Small intestine (tissue), 7 donors: ENCODE results near the gene PMPCA. TPM values are rescaled to one million over a fixed set of nuclear protein-coding genes. Genes with fewer than 3 reads are reported as not detected.

Experiments used
- DNase-seq, 2 donors: peaks; one replicate each; pipeline versions ENCODE4 v3.0.0 to v3.0.0-alpha.2; 2013
- FAIRE-seq: peaks from 2 replicates; lab custom pipeline; 2012; peaks lifted over from hg19 to GRCh38; lab: Jason Lieb, UNC
- H3K27ac ChIP-seq, 3 donors: one replicate each; pipeline ENCODE4 v1.5.1; 2013; ENCODE audit warnings: low read length in 2 of 3, mild to moderate bottlenecking in 2 of 3, control low read depth in 1 of 3, inconsistent platforms in 1 of 3, low read depth in 1 of 3, moderate library complexity in 1 of 3
- H3K27me3 ChIP-seq, 3 donors: one replicate each; pipeline ENCODE4 v1.6.1; 2013; ENCODE audit warnings: low read length in 3 of 3, inconsistent platforms in 1 of 3; ENCODE audit not compliant: control insufficient read depth in 3 of 3, insufficient read depth in 3 of 3
- H3K36me3 ChIP-seq, 3 donors: one replicate each; pipeline ENCODE4 v1.6.1; 2013; ENCODE audit warnings: low read length in 3 of 3, inconsistent platforms in 1 of 3, low read depth in 1 of 3, mild to moderate bottlenecking in 1 of 3, moderate library complexity in 1 of 3; ENCODE audit not compliant: control insufficient read depth in 3 of 3, insufficient read depth in 2 of 3
- H3K4me1 ChIP-seq, 3 donors: one replicate each; pipeline ENCODE4 v1.6.1; 2013; ENCODE audit warnings: low read length in 2 of 3, inconsistent platforms in 1 of 3, low read depth in 1 of 3, mild to moderate bottlenecking in 1 of 3, moderate library complexity in 1 of 3; ENCODE audit not compliant: control insufficient read depth in 3 of 3, insufficient read depth in 2 of 3
- H3K4me3 ChIP-seq, 3 donors: one replicate each; pipeline ENCODE4 v1.5.1; 2013; ENCODE audit warnings: low read length in 3 of 3, control low read depth in 1 of 3, inconsistent platforms in 1 of 3, low read depth in 1 of 3, mild to moderate bottlenecking in 1 of 3, moderate library complexity in 1 of 3
- H3K9me3 ChIP-seq, 2 donors: one replicate each; pipeline ENCODE4 v1.6.1; 2013; ENCODE audit warnings: low read depth in 1 of 2, low read length in 1 of 2; ENCODE audit not compliant: control insufficient read depth in 2 of 2, insufficient read depth in 1 of 2
- WGBS, 3 donors: extraction: QIAGEN DNeasy Blood & Tissue Kit; methylation state at CpG; one replicate each; pipeline ENCODE4 v1.1.7; 2013; 5-methylcytosine and 5-hydroxymethylcytosine counted together
- polyA plus RNA-seq, 4 donors: library from polyadenylated mRNA; stranded (reverse) in 3 of 4; unstranded in 1 of 4; fragments of 200-250 nt in 3 of 4; fragments of 120-200 nt in 1 of 4; gene quantifications; one replicate each; pipeline versions ENCODE4 v1.2.1 to v1.2.3, GENCODE V29; 2013
- donor health status: healthy with polysubstance abuse.
- donor health status: control.
- donor health status: control.
- donor health status: Bipolar disorder and iron deficiency.
- donor health status: healthy.

The PMPCA gene
- polyA plus RNA-seq, 4 donors: 34.7 to 64.9 (median 48.9) TPM

- FAIRE-seq (no peak), DNase-seq (no peak)
- H3K27me3 ChIP-seq: no peaks in the 10 kb centered on the region
- no peak overlapping the region for H3K4me3 ChIP-seq
- no peak overlapping the region for H3K27ac ChIP-seq
- H3K36me3 ChIP-seq: peaks cover 0 to 78% (median 14%) of the 10 kb centered on the region in 3 donors
- no peaks in the 10 kb centered on the region for H3K9me3 ChIP-seq
- 86 to 96% (median 89%) methylated on average over 20 to 21 of the region's 21 CpGs for WGBS, 3 donors
- no peaks in the 10 kb centered on the region for H3K4me1 ChIP-seq
These were observed 18.7 kb downstream of the PMPCA start for GRCh38 chr9:136429075-136429628.

DNA sequence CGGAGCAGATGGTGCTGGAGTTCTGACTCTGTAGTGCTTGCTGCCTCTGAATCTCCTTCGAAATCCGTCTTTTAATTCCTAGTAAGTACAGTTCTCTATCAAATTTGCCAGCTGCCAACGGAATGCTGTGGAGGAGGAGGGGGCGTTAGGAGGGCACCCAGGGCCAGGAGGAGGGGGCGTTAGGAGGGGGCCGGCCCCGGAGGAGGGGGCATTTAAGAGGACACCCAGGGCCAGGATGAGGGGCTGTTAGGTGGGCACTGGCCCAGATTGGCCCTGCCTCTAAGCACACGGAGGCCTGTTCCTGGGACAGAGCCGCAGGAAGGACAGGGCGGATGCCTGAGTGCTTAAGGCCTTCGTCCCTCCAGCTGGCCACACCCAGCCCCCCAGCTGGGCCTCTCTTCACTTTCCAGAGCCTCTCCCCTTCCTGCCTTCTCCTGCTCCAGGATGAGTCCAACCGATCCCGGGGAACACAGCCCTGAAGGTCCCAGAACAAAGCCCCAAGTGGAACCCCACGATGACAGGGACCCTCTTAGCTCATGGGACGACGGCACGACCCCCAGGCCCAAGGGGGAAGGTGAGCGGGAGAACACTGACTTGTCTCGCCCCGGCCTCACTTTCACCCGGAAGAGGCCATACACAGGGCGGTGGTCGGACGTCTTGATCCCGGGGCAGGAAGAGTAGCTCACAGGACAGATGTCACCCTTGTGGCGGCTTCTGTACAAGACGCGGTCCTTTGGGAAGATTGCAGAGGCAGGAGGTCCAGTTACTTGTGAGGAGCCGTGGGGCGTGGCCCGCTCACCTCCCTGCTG is 19.4 kb downstream of the PMPCA start:
- Histone ChIP-seq H3K4me1 (no peaks in the 10 kb centered on the region), H3K9me3 (no peaks in the 10 kb centered on the region), H3K27ac (no peak overlapping the region), H3K36me3 (peaks cover 0 to 77% (median 10%) of the 10 kb centered on the region in 3 donors), H3K4me3 (no peak overlapping the region), H3K27me3 (no peaks in the 10 kb centered on the region)
- no peak for FAIRE-seq
- 82 to 90% (median 83%) methylated on average over 28 to 32 of the region's 32 CpGs for WGBS, 3 donors
- DNase-seq: no peak

DNA sequence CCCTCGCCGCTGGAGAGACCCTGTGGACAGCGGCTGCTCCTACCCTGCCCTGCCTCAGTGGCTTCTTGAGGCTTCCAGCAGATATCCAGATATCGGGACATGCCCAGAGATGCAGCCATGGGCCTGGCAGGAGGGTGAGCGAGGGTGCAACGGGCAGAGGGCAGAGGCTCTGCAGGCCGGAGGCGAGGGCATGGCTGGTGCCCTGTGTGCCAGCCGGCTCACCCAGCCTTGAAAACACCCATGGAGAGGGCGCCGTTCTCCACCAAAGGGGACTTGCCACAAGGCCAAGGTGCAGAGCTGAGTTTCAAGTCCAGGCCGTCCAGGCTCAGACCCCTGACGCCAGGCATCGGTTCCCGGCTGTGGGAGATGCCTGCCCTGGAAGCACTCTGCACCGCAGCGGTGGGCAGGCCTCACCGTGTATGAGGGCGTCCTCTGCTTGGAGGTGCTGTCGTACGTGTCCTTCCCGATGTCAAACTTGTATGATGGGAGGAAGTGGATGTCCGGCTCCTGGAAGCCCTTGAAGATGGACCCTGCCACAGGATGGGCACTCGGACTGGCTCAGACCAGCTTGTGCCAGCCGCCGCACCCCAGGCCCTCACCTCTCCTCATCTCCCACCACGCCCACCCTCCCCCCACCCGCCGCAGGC is 20.3 kb downstream of the PMPCA start:
- no peaks in the 10 kb centered on the region for H3K27me3 ChIP-seq
- DNase-seq (no peak), FAIRE-seq (no peak)
- 91 to 94% (median 94%) methylated on average over 23 to 29 of the region's 29 CpGs for WGBS, 3 donors
- H3K9me3 ChIP-seq: no peaks in the 10 kb centered on the region
- H3K36me3 ChIP-seq: peaks cover 0 to 78% (median 9%) of the 10 kb centered on the region in 3 donors
- H3K4me3 ChIP-seq: no peak overlapping the region
- H3K4me1 ChIP-seq: no peaks in the 10 kb centered on the region
- no peak overlapping the region for H3K27ac ChIP-seq

DNA sequence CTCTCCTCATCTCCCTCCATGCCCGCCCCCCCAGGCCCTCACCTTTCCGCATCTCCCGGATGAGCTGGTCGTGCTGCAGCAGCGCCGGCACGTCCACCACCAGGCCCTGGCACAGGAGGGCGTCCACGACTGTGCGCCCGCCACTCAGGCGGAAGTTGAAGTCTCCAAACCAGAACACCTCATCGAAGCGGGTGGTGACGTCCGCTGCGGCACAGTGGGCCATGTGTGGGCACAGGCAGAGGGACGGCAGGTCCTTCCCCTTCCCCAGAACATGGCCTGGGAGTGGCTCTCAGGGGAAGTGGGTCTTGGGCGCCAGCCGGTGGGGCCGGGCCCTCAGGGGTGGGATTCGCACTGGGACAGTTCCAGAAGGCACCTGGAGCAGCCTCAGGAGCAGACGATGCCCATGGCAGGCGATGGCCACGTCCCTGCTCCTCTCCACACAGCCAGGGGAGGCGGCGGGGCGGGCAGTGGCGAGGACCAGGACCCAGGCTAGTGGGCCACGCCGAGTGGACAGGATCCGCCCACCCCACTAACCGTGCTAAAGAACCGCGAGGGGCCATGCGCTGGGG is 21.4 kb downstream of the PMPCA start:
- no peak for DNase-seq
- Histone ChIP-seq H3K4me3 (no peak overlapping the region), H3K36me3 (peaks cover 0 to 78% (median 9%) of the 10 kb centered on the region in 3 donors), H3K9me3 (no peaks in the 10 kb centered on the region), H3K27ac (no peak overlapping the region), H3K4me1 (no peaks in the 10 kb centered on the region), H3K27me3 (no peaks in the 10 kb centered on the region)
- no peak for FAIRE-seq
- 93 to 96% (median 94%) methylated on average over 28 to 36 of the region's 36 CpGs for WGBS, 3 donors

DNA sequence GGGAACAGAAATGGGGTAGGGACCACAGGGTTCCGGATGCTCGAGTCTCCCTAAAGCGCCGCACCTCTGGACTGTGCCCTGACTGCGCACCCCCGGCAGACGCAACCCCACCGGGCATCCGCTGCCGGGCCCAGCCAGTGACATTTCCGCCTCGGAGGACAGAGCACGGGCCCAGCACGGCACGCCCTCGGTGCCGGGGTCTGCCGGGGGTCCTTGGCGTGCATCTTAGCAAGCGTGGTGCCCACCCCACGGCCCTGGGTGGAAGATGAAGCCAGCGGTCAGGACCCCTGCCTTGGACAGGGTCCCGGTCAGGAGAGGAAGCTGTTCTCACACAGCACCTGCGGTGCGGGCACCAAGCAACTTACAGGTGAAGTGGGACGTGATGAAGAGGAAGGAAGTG is 22.1 kb downstream of the PMPCA start:
- peaks cover 0 to 81% (median 9%) of the 10 kb centered on the region in 3 donors for H3K36me3 ChIP-seq
- H3K4me1 ChIP-seq: peaks cover under 1 to 3% (median 3%) of the 10 kb centered on the region in 3 donors
- no peaks in the 10 kb centered on the region for H3K27me3 ChIP-seq
- no peaks in the 10 kb centered on the region for H3K9me3 ChIP-seq
- H3K27ac ChIP-seq: no peak overlapping the region
- FAIRE-seq: no peak
- DNase-seq: no peak
- H3K4me3 ChIP-seq: no peak overlapping the region
- WGBS, 3 donors: 89 to 96% (median 94%) methylated on average over 26 of the region's 26 CpGs

DNA sequence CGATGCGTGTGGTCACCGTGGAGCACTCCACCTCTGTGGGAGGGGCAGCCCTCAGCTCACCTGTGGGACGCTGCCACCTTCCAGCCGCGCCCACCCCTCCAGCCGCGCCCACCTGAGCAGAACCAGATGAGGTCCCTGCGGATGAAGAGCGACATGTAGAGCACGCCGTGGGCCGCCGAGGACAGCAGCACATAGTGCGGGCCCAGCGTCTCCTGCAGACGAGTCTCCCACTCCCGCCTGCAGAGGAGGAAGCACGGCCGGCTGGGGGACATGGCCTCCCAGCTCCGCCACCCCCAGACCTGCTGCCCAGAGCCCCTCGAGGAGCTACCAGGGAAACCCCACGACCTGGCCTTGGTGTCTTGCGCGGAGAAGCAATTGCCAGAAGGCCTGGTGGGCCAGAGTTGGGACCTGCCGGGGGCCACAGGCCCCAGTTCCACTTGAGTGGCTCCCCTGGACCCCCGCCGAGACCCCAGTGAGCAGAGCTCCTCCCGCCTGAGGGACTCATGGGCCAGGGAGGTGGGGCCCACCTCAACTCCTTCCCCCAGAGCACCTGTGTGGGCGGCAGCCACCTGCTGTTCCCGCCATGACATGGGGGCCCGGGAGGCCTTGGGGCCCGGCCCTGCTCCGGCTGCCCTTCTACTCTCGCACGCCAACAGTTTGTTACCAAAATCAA is 22.7 kb downstream of the PMPCA start:
- peaks cover 3 to 9% (median 9%) of the 10 kb centered on the region in 3 donors for H3K4me1 ChIP-seq
- no peak for DNase-seq
- FAIRE-seq: no peak
- 90 to 93% (median 91%) methylated on average over 32 to 36 of the region's 36 CpGs for WGBS, 3 donors
- H3K27ac ChIP-seq: no peak overlapping the region
- no peaks in the 10 kb centered on the region for H3K9me3 ChIP-seq
- no peak overlapping the region for H3K4me3 ChIP-seq
- H3K36me3 ChIP-seq: peaks cover 0 to 87% (median 9%) of the 10 kb centered on the region in 3 donors
- H3K27me3 ChIP-seq: no peaks in the 10 kb centered on the region

GRCh38 chr9:136433849-136434579 is 23.6 kb downstream of the PMPCA start:
- 91 to 93% (median 91%) methylated on average over 34 to 37 of the region's 37 CpGs for WGBS, 3 donors
- no peak for DNase-seq

More at GRCh38 chr9:136433849-136434579, 23.6 kb downstream of the PMPCA start:
- H3K9me3 ChIP-seq: no peaks in the 10 kb centered on the region
- H3K36me3 ChIP-seq: peaks cover 0 to 82% (median 9%) of the 10 kb centered on the region in 3 donors
- H3K4me3 ChIP-seq: no peak overlapping the region
- H3K27ac ChIP-seq: no peak overlapping the region
- peaks cover 3 to 11% (median 11%) of the 10 kb centered on the region in 3 donors for H3K4me1 ChIP-seq
- no peaks in the 10 kb centered on the region for H3K27me3 ChIP-seq
- FAIRE-seq: no peak
